HG03558 (cell line): ENCODE results near the gene SUPT3H.
"Not testable (repeated sequence)": the region's sequence is repeated elsewhere in the genome, so short reads cannot be mapped to it uniquely, and the experiment has no call there.

ENCODE experiments used
- ATAC-seq: cut with Tn5 transposase; IDR thresholded peaks from one replicate; pipeline ENCODE4 v1.9.1; 2021; ENCODE audit warnings: moderate number of reproducible peaks; ENCODE audit not compliant: unreplicated experiment; ENCODE audit errors: extremely low read depth

The SUPT3H gene

DNA sequence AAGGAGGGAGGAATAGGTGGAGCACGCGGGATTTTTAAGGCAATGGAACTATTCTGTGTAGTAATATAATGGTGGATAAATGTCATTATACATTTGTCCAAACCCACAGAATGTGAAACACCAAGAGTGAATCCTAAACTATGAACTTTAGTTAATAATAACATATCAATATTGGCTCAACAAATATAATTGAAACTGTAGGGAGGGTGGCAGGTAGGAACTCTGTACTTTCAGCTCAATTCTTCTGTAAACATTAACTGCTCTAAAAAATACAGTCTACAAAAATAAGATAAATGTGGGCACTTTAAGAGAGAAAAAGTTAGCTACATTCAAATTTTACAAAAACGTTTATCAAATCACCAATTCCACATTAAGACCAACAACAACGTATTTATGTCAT, 186.3 kb downstream of the SUPT3H start:
- no peak for ATAC-seq

- no peak for ATAC-seq
Measured at GRCh38 chr6:45187836-45188235, 189.9 kb downstream of the SUPT3H start.

GRCh38 chr6:45185403-45186251, 192.1 kb downstream of the SUPT3H start:
- ATAC-seq, result no peak

DNA sequence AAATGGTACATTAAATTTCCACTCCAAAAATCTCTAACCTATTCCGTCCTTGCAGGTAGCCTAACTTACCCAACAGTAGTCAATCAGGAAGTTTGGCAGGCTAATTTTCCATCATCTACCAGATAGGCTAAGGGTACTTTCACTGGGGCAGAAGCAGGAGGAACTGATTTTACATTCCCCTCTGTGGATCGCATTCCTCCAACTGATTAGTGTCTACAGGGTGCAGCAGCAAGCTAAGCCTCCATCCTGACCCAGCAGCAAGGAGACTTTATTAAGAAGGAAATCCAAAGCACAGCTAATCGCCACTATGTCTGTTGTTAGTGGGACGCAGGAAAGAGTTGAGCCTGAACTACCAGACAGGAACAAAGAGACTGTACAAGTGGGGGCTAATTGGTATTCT, 192.8 kb downstream of the SUPT3H start:
- ATAC-seq, result no peak

- ATAC-seq, result no peak
Measured at GRCh38 chr6:45184040-45184439, 193.7 kb downstream of the SUPT3H start.

- not testable (repeated sequence) for ATAC-seq
Measured at GRCh38 chr6:45176373-45176772, 201.4 kb downstream of the SUPT3H start.

DNA sequence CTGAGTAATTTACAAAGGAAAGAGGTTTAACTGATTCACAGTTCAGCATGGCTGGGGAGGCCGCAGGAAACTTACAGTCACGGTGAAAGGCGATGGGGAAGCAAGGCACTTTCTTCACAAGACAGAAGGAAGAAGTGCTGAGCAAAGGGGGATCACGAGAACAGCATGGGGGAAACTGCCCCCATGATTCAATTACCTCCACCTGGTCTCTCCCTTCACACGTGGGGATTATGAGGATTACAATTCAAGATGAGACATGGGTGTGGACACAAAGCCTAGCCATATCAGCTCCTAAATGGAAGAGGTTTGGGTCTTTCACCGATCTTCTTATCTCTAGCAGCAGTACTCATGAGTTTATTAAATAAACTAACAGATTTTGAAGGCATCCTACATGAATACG, 202.5 kb downstream of the SUPT3H start:
- ATAC-seq, result no peak

GRCh38 chr6:45174045-45174444, 203.7 kb downstream of the SUPT3H start:
- ATAC-seq, result no peak

GRCh38 chr6:45171380-45171779, 206.4 kb downstream of the SUPT3H start:
- ATAC-seq, result no peak

DNA sequence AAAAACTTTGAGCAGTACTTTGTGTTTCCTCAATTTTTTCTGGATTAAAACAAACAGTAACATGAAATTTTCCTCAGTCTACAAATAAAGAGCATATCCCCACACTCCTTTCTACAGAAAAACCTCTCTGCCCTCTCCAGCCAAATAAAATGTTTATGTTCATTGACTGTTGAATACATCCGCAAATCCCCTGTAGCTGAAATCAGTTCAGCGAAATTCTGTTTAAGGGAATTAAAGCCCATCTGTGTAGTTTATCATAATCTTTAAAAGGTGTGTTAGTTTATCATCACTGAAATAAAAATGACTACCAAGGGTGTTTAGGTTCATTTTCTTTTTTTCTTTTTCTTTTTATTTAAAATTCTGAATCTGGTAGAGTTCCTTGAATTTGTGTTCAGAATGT, 207.4 kb downstream of the SUPT3H start:
- ATAC-seq, result no peak

DNA sequence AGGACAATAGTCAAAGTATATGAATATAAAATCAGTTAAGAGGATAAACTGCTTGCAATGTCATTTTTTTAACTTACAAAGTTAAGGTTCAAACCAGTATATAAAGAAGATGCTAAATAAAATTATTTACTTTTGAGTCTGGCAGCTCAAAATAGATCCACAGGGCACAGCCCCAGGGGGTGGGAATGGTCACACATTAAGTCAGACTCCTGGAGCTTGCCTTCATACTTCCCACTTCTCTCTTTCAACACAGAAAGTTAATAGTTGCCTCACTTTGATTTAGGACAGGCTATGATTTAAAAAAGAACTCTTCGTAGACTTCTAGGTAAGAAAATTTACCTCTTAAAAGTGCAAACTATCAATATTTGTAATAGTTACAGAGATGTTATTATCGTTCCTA, 207.9 kb downstream of the SUPT3H start:
- no peak for ATAC-seq

- ATAC-seq, result peak; percentile 71
Measured at GRCh38 chr6:45163952-45164766, 213.6 kb downstream of the SUPT3H start.

DNA sequence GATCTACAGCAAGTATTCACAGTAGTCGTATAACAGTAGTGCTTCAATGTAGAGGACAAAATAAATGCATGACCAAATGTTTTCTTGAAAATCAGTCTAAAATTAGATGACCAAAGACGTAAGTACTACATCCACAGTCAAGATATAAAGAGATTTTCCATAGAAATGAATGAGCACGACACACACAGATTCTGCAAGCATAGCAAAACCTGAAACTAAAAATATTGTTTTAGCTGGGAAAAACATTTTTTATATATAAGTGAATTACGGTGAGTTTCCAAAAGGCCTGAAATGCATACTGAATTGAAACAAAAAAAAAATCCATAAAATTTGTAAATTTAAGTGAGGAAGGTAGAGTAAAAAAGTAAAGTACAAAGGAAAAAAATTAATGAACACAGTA, 217.4 kb downstream of the SUPT3H start:
- ATAC-seq, result no peak

DNA sequence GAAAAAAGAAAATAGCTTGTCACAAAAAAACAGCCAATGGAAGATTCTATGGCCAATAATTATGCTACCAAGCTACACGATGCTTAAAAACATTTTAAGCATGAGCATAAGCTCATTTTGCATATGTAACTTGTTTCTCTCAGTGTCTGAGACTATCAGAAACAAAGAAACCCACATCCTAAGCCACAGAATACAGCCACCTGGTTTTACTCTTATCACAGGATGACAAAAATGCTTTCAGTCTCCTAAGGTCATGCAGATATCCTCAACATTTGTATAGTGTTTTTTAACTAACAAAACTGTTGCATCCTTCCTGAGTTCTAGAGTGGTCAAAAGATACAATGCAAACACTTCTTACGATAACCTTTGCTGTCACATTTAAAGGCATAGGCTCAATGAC, 221.7 kb downstream of the SUPT3H start:
- peak; percentile 97 for ATAC-seq

DNA sequence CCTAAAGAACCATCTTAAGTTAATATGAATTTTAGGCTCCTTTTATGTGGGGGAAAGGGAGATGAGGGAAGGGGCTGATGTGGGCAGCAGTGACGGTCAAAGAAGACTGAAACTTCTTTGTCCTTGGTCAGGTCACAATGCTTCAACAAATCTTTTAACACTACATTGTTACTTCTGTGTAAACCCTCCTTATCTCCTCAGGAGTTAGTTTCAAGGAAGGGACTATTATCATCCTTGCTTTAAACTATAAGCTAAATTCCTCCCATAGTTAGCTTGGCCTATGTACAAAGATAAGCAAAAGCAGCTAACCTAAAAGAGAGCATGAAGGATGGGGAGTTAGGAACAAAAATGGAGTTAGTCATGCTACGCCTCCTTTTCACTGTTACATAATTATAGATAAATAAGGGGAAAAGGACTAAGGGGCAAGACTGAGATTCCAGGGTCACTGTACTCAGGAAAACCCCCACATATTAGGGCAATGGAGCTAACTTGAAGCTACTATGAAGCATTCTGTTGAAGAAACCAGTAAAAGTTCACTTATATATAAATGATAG, 222.3 kb downstream of the SUPT3H start:
- no peak for ATAC-seq

DNA sequence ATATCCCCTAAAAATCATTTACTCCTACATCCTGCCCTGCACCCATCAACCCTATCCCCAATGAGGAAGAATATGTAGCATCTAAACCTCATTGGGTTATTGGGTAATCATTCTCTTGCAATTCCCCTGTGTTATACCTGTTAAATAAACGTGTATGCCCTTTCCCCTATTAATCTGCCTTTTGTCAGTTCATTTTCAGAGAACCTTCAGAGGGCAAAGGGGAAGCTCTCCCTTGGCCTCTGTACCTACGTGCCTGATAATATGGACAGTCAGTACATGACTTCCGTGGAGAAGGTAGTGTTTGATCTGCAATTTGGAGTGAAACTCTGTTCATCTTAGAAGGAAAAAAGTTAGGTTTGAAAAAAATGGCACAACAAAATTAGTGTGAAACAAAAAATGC, 223.1 kb downstream of the SUPT3H start:
- ATAC-seq, result no peak

DNA sequence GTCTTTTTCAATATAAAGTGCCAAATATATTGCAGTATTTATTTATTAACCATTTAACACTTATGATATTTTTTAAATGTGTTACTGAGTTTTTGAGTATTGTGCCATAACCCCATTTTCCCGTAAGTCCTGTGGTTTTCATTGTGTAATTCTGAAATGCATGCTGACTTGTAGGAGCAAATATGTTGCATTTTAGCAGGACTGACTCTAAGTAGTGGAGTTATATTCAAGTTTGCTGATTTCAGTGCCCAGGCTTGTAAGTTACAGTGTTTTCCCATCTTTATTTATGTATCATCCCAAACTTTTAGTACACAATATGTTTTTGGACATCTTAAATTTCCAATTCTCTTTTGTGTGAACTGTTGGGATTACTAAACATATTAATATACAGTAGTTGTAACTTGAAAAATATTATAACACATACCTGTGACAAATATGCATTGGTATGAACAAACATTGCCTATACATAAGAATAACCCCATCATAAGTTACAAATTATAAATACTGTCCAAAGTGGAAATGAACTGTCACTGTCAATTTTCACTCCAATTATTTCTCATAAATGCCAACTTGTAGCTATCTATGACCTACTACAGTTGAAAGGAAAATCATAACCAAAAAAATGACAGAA, 228.9 kb downstream of the SUPT3H start:
- ATAC-seq, result no peak

DNA sequence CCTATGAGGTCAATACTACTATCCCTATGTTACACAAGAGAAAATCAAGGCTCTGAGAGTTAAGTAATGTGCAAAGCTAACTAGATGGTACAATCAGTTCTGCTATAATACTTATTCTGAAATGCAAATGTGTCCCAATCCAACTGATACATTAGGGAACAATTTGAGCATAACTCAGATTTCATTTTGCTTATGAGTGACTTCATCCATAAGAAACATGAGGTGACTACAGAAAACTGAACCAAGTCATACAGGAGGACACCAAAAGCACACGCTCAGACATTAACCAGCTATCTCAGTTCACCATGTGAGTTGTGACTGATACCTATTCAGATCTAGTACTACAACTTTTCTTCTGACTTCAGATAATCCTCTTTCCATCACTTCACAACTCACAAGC, 229.5 kb downstream of the SUPT3H start:
- ATAC-seq, result no peak

DNA sequence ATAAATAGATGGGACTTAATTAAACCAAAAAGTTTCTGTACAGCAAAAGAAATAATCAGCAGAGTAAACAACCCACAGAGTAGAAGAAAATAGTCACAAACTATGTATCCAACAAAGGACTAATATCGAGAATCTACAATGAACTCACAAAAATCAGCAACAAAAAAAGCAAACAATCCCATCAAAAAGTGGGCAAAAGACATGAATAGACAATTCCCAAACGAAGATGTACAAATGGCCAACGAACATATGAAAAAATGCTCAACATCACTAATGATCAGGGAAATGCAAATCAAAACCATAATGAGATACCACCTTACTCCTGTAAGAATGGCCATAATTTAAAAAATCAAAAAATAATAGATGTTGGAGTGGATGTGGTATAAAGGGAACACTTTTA, 232.1 kb downstream of the SUPT3H start:
- not testable (repeated sequence) for ATAC-seq

DNA sequence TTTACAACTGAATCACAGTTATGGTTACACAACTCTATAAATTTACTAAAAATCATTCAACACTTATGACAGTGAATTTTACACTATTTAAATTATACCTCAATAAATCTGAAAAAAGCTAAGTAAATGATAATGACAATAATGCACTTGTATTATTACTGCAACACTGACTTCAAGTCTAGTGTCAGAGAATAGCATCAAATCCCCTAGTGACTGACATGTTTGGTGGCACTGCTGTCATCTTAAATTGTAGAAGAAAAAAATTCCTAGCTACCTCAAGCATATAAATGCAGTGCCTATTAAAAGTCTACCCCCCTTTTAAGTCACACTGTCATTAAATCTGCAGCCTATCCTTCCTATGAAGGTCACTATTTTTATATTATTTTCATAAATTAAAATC, 239.0 kb downstream of the SUPT3H start:
- ATAC-seq, result no peak

- no peak for ATAC-seq
Measured at GRCh38 chr6:45136495-45136894, 241.2 kb downstream of the SUPT3H start.
